Fibroblast of lung (primary cell): Measurements from ENCODE around the gene CISD3. TPM values are rescaled to one million over a fixed set of nuclear protein-coding genes. Genes with fewer than 3 reads are reported as not detected.

Experiments used
- DNase-seq, 2 donors: peaks; one replicate each; pipeline versions ENCODE4 v3.0.0 to v3.0.0-alpha.2; 2010; ENCODE audit warnings: low read depth in 2 of 2
- H2AFZ ChIP-seq: 2 replicates; pipeline ENCODE4 v1.5.1; 2012; ENCODE audit warnings: low read length, control low read depth, inconsistent platforms
- H3K27ac ChIP-seq: 2 replicates; pipeline ENCODE4 v1.5.1; 2011; ENCODE audit warnings: low read length, control low read depth; ENCODE audit not compliant: insufficient read depth
- H3K27me3 ChIP-seq: 2 replicates; pipeline ENCODE4 v1.5.1; 2011; ENCODE audit warnings: mild to moderate bottlenecking, low read length; ENCODE audit not compliant: control insufficient read depth, insufficient read depth
- H3K36me3 ChIP-seq: 2 replicates; pipeline ENCODE4 v1.5.1; 2011; ENCODE audit warnings: low read length; ENCODE audit not compliant: control insufficient read depth, insufficient read depth
- H3K4me1 ChIP-seq: 2 replicates; pipeline ENCODE4 v1.5.1; 2011; ENCODE audit warnings: low read length; ENCODE audit not compliant: control insufficient read depth, insufficient read depth; ENCODE audit errors: extremely low read depth
- H3K4me2 ChIP-seq: 2 replicates; pipeline ENCODE4 v1.5.1; 2011; ENCODE audit warnings: low read length, control low read depth; ENCODE audit not compliant: insufficient read depth; ENCODE audit errors: extremely low read depth
- H3K4me3 ChIP-seq, 4 experiments: fragments of 200-600 bp in 1 of 4; sonication (generic) in 1 of 4; replicated peaks in 1 of 4; 2 replicates each; pipeline ENCODE4 v1.5.1; 2011 to 2016; ENCODE audit warnings: low read length in 4 of 4, low read depth in 3 of 4, mild to moderate bottlenecking in 3 of 4, control low read depth in 2 of 4, inconsistent platforms in 1 of 4, mixed read lengths in 1 of 4; ENCODE audit not compliant: insufficient read depth in 1 of 4; ENCODE audit errors: control extremely low read depth in 1 of 4
- H3K79me2 ChIP-seq: 2 replicates; pipeline ENCODE4 v1.5.1; 2012; ENCODE audit warnings: mild to moderate bottlenecking, low read length, inconsistent platforms; ENCODE audit not compliant: control insufficient read depth, insufficient read depth
- H3K9ac ChIP-seq: 2 replicates; pipeline ENCODE4 v1.5.1; 2011; ENCODE audit warnings: mild to moderate bottlenecking, low read length, control low read depth; ENCODE audit not compliant: insufficient read depth
- H3K9me3 ChIP-seq: 2 replicates; pipeline ENCODE4 v1.5.1; 2012; ENCODE audit warnings: low read depth, low read length; ENCODE audit not compliant: control insufficient read depth, insufficient read depth
- H4K20me1 ChIP-seq: 2 replicates; pipeline ENCODE4 v1.5.1; 2011; ENCODE audit warnings: low read length; ENCODE audit not compliant: control insufficient read depth, insufficient read depth; ENCODE audit errors: extremely low read depth
- EZH2 ChIP-seq: IDR thresholded peaks from 2 replicates; pipeline ENCODE4 v1.5.1; 2012; ENCODE audit warnings: low read length, control low read depth, mild to moderate bottlenecking; ENCODE audit errors: missing control alignments
- polyA plus RNA-seq, 2 donors: library from polyadenylated mRNA; depleted of rRNA in 1 of 2; stranded (reverse) in 1 of 2; unstranded in 1 of 2; fragments of >200 nt; gene quantifications; 2 replicates each; pipeline ENCODE4 v1.2.1, GENCODE V29; 2011 to 2012; ENCODE audit warnings: missing spikeins in 1 of 2
- total RNA-seq: library from RNA; depleted of rRNA; stranded (reverse); fragments of >200 nt; gene quantifications from 2 replicates; pipeline ENCODE4 v1.2.1, GENCODE V29; 2014
- TF ChIP-seq, protein P1 (sequence below), 2 donors: IDR thresholded peaks in 1 of 2; conservative IDR thresholded peaks in 1 of 2; 1 replicate in 1 of 2; 2 replicates in 1 of 2; pipeline ENCODE4 v1.5.1; 2011 to 2012; ENCODE audit warnings: low read length in 2 of 2, control low read depth in 1 of 2, inconsistent platforms in 1 of 2, low read depth in 1 of 2, mild to moderate bottlenecking in 1 of 2

The CISD3 gene
- total and polyA plus RNA-seq, 2 donors (not counting 1 experiment from before 2014, with no cell fraction given) = 4.0 to 5.7 TPM

DNA sequence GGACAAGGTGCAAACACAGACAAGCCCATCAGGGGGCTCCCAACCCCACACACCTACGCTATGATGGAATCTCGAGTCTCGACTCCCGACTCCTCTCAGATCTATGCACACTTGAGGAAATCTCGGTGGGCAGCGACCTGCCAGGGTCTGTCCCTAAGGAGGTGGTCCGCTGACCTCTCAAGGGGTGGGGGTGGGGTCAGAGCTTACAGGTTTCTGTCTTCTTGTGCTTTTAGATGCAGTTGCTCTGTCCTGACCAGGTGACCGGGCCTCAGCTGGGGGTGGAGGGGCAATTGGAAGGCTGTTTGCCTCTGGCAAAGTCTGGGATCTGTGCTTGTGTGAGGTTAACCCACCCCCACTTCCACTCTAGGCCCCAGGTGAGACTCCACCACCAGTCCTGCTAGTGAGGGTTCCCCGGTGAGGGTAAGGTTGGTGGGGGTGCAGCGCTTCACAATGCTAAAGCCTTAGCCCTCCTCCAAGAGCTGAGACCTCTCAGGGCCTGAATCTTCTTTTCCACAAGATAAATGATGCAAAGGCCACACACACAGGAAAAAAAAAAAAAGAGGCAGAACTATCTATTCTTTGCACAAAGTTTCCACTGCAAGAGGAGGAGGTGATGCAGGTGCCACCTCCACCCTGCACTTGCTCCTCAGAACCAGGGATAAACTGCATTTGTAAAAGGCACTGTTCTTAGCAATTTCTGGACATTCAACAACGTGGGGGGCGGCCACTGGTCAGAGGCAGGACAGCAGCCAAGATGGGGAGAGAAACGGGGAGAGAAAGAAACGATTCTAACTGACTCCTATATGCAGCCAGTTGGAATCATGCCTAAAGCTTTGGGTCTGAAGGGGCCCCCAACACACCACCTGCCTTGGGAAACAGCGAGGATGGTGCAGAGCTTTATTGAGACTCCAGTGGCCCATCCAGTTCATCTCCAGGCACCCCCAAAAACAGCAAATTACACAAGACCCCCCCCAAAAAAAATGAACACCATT lies 4.1 kb downstream of the CISD3 start:
- no peak overlapping the region for H3K4me2 ChIP-seq
- no peak overlapping the region for H3K4me3 ChIP-seq
- H4K20me1 ChIP-seq = no peaks in the 10 kb centered on the region
- H3K79me2 ChIP-seq = peaks cover 13% of the 10 kb centered on the region
- H2AFZ ChIP-seq = no peak overlapping the region
- H3K27me3 ChIP-seq = no peaks in the 10 kb centered on the region
- peaks cover 29% of the 10 kb centered on the region for H3K36me3 ChIP-seq
- peaks cover 10% of the 10 kb centered on the region for H3K4me1 ChIP-seq
- no peak overlapping the region for H3K27ac ChIP-seq
- no peaks in the 10 kb centered on the region for H3K9me3 ChIP-seq
- H3K9ac ChIP-seq = no peak overlapping the region
- DNase-seq = no peak
- no peak for TF ChIP-seq EZH2
- TF ChIP-seq, protein P1, sequence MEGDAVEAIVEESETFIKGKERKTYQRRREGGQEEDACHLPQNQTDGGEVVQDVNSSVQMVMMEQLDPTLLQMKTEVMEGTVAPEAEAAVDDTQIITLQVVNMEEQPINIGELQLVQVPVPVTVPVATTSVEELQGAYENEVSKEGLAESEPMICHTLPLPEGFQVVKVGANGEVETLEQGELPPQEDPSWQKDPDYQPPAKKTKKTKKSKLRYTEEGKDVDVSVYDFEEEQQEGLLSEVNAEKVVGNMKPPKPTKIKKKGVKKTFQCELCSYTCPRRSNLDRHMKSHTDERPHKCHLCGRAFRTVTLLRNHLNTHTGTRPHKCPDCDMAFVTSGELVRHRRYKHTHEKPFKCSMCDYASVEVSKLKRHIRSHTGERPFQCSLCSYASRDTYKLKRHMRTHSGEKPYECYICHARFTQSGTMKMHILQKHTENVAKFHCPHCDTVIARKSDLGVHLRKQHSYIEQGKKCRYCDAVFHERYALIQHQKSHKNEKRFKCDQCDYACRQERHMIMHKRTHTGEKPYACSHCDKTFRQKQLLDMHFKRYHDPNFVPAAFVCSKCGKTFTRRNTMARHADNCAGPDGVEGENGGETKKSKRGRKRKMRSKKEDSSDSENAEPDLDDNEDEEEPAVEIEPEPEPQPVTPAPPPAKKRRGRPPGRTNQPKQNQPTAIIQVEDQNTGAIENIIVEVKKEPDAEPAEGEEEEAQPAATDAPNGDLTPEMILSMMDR (conservative IDR thresholded peaks at IDR 0.05 in 1 of 2, IDR thresholded peaks at IDR 0.05 in 1 of 2; ENCODE audit: low read depth in 1 of 2, low read length in 2 of 2) = peak in 1 of 2 donors; percentile 12

DNA sequence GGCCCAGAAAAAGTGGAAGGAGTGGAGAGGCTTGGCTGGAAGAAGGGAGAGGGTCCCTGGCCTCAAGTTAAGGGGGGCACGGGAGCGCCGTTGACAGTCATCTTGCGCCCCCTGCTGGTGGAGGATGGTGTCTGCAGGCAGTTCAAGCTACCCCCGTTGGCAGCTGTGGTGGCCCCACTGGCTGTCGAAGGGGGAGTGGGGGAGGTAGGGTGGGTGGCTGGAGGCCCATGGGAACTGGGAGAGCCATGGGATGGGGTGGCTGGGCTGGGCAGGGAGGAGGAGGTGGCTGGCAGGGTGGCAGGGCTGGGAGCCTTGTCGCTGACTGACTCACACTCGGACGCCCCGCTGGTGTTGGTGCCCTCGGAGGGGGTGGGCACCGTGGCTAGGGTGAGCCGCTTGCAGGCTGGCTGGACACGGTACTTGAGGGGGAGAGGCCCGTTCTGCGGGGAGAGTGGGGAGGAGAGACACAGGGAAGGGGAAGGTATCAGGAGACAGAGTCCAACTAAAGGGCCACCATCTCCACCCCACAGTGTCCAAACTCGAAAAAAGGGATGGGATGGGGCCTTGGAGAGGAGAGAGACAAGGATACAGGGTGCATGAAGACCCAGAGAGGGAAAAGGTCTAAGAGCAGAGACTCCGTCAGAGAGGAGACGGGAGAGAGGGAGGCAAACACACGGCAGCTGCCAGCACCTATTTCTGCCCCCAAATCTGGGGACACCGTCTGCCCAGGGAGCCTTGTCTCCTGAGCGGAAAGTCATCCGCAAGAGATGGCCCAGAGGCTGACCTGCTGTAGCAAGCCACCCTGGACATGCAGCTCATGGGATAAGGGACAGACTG lies 5.2 kb downstream of the CISD3 start:
- H3K79me2 ChIP-seq = peaks cover 19% of the 10 kb centered on the region
- H3K4me3 ChIP-seq = no peak overlapping the region
- peak in 1 of 2 donors; percentile 38 for DNase-seq
- H3K9ac ChIP-seq = no peak overlapping the region
- no peak overlapping the region for H3K27ac ChIP-seq
- no peaks in the 10 kb centered on the region for H4K20me1 ChIP-seq
- H3K9me3 ChIP-seq = no peaks in the 10 kb centered on the region
- H3K4me1 ChIP-seq = peaks cover 10% of the 10 kb centered on the region
- H3K4me2 ChIP-seq = no peak overlapping the region
- no peak overlapping the region for H2AFZ ChIP-seq
- TF ChIP-seq, protein P1 (conservative IDR thresholded peaks at IDR 0.05 in 1 of 2, IDR thresholded peaks at IDR 0.05 in 1 of 2; ENCODE audit: low read depth in 1 of 2, low read length in 2 of 2) = peak; percentile 72 to 87
- no peak for TF ChIP-seq EZH2
- no peaks in the 10 kb centered on the region for H3K27me3 ChIP-seq
- H3K36me3 ChIP-seq = peaks cover 36% of the 10 kb centered on the region
